Activated T-helper 1 cell treated with anti-CD3 and anti-CD28 coated beads, Interleukin-2, amount 50 U/mL, for 16 hours (primary cell): ENCODE data around the gene FANCC.

Source experiments
- DNase-seq, 2 donors: peaks; one replicate each; pipeline ENCODE4 v3.0.0-alpha.2; 2020; ENCODE audit warnings: low read depth in 1 of 2, low spot score in 1 of 2

Gene FANCC

DNA sequence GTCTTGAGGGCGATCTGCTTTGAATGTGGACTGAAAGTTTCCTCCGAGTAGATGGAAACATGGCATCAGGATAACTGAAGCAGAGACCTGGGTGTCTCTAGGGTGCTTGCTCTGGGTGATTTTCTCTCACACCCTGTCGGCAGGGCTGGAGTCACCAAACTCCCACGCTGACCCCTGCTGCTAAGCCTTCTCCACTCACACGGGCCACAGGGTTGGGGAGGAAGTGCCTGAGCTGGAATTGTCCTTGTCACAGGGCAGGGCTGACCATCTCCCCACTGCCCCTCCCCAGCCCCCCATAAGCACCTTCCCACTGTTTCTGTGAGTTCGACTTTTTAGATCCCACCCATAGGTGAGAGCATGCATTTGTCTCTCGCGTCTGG is 212.9 kb downstream of the FANCC start:
- no peak for DNase-seq

- no peak for DNase-seq
Observed at GRCh38 chr9:95103871-95104580, 213.5 kb downstream of the FANCC start.

- DNase-seq: no peak
Observed at GRCh38 chr9:95103281-95103771, 214.2 kb downstream of the FANCC start.

GRCh38 chr9:95102572-95102971 is 214.9 kb downstream of the FANCC start:
- no peak for DNase-seq

DNA sequence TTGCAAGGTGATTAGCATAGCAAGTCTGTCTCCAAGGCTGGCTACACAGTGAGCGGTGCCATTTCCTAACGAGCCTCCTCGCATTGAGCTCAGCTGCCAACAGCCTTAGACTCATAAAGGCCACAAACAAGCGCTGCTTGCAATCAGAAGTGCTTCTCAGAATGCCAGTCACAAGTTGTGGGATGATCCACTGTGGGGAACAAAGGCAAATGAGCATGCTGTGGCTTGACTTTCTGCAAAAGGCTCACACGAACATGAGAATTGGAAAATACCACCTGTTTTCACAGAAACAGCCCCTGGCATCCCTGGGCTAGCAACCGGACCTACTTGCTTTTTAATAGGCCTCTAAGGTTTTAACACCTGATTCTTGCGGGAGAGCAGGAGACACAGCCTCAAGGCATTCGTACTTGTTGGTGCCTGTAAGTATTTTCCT is 215.5 kb downstream of the FANCC start:
- no peak for DNase-seq

- DNase-seq: no peak
Observed at GRCh38 chr9:95101326-95101725, 216.2 kb downstream of the FANCC start.

DNA sequence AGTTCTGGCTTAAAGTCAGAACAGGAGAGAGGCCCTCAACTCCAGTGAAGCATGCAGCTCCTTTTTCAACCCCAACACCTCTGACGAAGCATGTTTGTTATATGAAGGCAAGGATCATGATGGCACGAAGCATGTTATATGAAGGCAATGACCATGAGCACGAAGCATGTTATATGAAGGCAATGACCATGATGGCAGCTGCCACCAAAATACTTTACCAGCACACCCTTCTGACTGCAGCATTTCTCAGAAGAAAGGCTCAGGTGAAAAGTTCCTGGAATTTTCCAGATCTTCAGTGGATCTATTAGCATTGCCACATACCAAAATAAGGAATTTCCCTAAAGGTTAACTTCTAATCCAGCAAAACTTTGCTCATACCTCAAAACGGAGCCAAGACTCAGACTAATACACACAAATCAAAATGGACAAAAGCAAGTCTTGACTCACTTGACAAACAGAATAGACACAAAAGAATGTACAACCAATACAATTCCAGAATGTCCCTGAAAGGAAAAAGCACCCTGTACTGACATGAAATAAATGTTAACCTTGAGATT is 217.4 kb downstream of the FANCC start:
- DNase-seq: no peak

DNA sequence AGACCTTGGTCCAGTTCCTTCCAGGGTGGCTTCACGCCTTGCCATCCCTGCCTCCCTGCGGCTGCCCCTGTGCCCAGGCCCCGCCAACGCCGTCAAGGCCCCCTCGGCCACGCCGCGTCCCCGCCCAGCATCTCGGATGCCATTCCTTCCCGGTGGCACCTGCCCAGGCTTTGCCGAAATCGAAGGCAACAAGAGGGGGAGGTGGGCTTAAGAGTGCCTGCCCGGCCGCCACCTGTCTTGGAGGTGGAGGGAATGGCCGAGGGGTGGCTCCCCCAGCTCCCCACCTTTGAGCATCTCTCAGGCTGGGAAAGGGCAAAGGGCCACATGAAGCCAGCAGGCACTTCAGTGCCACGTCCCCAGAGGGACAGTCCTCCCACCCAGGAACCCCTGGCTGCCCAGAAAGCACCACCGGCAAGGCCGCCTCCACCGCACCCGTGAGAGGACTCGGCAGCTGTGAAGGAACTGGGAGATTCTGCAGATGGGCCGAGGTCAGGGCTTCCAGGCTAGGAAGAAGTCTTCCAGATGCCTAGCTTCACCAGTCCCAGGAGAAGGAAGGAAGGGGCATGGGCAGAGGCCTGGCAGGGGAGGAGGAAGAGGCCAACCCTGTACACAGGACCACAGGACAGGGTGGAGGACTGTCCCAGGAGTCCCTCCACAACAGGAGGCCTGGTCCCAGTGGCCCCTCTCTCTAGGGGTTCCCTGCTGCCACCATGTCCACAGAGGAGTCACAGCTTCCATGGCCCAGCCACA is 218.0 kb downstream of the FANCC start:
- no peak for DNase-seq

GRCh38 chr9:95098391-95098921 is 219.1 kb downstream of the FANCC start:
- no peak for DNase-seq

DNA sequence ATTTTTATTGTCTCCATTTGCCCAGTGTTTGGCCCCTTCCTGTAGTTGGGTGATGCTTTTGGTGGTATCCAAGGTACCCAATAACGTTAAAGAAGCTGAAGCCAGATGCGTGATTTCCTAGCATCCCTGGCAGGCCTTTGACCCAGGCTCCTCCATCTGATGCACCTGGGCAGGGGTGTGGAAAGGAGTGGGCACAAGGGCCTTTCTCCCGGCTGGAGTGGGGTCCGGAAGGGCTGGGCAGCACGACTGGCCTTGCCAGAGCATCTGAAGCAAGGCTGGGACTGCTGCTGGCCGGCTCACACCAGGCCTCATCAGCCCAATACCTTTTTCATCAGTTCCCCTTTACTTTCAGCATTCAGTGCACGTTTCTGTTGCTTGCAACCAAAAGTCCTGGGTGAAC is 220.2 kb downstream of the FANCC start:
- DNase-seq: no peak

DNA sequence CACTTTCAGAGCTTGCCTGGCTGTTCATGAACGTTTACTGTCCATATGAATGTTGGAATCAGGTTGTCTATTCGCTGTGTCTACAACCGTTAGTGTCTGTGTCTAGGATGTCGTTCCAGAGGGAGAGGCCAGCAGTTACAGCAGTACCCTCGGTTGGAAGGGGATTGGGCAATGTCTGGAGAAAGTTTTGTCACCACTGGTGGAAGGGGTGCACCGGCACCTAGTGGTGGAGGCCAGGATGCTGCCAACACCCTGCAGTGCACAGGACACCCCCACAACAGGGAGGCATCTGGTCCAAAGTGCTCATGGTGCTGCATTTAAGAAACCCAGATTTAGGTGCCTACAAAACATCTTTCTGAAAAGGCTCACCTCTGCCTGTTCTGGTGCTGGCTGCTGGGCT is 220.7 kb downstream of the FANCC start:
- DNase-seq: no peak

DNA sequence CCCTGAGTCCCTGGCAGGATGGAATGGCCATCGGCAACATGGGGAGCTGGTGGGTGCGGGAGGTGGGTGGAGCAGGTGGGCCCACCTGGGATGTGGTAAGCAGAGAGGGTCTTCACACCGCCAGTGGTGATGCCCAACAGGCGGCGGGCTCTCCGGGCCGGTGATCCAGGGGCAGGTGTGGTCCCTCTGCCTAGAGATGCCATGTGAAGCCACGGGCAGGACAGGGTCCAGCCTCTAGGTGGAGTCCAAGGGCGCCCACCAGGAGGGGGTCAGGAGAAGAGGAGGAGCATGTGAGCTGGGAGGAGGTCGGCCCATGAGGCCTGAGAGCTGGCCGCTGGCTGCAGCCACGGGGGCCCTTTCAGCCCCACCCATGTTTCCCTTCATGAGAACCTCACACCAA is 221.1 kb downstream of the FANCC start:
- no peak for DNase-seq

- no peak for DNase-seq
Observed at GRCh38 chr9:95095641-95096355, 221.7 kb downstream of the FANCC start.

- DNase-seq: no peak
Observed at GRCh38 chr9:95094002-95094401, 223.5 kb downstream of the FANCC start.

- DNase-seq: no peak
Observed at GRCh38 chr9:95093586-95093985, 223.9 kb downstream of the FANCC start.

- DNase-seq: no peak
Observed at GRCh38 chr9:95092262-95093072, 225.0 kb downstream of the FANCC start.

- DNase-seq: no peak
Observed at GRCh38 chr9:95091601-95092261, 225.8 kb downstream of the FANCC start.

DNA sequence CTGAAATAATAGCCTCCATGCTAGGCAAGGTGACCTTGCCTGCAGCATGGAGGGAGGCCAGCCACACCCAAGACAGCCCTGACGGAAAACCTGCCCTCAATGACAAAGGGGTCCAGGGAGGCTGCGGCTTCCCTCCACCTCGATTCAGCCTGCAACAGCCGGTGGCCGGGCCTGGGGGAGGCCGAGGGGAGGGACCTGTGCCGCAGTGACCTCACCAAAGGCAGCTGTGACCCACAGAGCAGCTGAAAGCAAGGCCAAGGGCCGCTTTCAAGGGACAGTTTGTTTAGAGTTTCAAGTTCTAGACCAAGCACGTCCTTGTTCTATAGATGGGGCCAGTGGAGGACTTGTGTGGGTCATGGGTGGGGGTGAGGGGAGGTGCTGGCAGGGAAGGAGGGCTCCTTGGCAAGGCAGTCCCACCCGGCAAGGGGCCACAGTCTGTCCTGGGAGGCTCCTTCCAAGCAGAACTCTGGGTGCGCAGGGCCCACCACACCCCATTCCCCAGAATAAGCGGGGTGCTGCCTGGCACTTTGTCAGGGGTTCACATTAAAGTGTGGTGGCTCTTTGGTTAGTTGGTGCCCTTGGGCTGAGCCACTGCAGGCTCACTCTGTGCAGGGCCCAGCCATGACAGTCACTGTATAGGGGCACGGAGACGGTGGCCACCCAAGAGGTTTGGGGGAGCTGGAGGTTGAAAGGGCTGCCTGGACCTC is 226.5 kb downstream of the FANCC start:
- no peak for DNase-seq

DNA sequence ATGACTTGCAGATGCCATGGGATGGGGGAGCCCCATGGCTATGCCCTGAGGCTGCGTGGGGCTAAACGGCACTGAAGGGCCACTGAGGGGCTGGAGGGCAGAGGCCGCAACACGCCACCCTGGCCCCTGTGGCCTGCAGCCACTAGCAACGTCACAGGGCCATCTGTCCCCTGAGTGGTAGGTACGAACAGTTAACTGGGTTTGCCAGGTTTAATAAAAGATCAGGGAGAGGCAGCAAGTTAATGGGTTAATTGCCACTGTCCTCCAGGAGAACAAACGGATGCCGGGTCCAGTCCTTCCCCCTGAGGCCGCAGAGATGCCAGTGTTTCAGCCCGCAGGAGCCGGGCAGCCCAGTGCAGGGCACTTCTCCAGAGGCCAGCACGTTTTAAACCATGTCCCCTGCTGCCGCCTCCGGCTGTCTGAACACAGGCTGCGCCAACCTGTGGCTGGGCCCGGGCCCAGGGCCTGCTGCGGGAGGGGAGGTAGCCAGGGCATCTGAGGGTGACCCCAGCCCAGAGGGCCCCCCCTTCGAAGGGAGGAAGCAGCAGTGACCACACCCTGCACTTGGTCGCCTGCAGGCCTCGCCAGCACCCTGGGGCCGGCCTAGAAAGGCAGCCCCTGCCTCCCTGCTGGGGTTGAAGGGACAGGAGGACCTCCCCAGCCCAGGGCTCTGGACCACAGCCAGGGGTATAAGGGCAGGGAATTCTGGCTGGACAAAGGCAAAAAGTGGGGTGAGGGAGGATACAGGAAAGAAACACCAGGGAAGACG is 227.3 kb downstream of the FANCC start:
- no peak for DNase-seq
